Mesenteric fat pad (tissue), 1 donor: ENCODE results near the gene KRT3. TPM values are rescaled to one million over a fixed set of nuclear protein-coding genes. Genes with fewer than 3 reads are reported as not detected.

Experiments
- DNase-seq: peaks from one replicate; pipeline ENCODE4 v3.0.0-alpha.2; 2020; ENCODE audit warnings: low spot score
- long read RNA-seq: library from polyadenylated mRNA; unstranded; transcript quantifications from one replicate; pipeline ENCODE4 v2.0.0, GENCODE V29; 2020
- total RNA-seq: library from RNA; stranded (reverse); fragmentation: NEBNext Ultra II Directional; extraction: Animal tissue kit (Norgen Biotek cat#: 25700); gene quantifications from one replicate; pipeline ENCODE4 v1.2.1, GENCODE V29; 2021
- donor health status: DM: yes; HTN: yes; CAD: no.

The KRT3 gene
- total RNA-seq: not detected
- long read RNA-seq: 0 reads

- DNase-seq: no peak
These were observed at the start of gene KRT3 for GRCh38 chr12:52795694-52796428. KRT3 (minus strand) TSS chr12:52796117; CDS start chr12:52796042, 75 bp downstream.

GRCh38 chr12:52844386-52844785 lies 48.5 kb upstream of the KRT3 start:
- no peak for DNase-seq

DNA sequence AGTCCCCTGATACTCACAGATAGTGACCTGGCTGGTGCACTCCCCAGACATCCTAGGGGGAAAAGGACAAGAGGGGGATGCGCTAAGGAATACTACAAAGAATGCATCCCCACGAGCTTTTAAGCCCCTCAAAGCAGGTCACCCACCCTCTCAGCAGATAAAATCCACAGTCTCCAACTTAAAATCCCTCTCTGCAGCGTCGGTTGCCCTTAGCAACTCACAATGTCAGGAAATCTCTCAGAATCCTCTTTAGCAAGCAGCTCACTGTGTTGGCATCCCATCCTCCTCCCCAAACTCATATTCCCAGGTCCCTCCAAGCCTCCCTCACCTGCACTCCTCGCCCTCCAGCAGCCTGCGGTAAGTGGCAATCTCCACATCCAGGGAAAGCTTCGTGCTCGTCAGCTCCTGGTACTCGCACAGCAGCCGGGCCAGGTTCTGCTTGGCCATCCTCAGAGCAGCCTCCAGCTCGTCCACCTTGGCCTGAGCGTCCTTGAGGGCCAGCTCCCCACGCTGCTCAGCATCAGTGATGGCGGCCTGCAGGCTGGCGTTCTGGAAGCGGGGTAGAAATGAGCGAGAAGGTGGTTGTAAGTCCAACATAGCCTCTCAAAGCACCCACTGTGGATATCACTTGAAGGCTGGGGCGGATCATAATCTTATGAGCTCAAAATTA lies 43.7 kb upstream of the KRT3 start:
- no peak for DNase-seq

- no peak for DNase-seq
These were observed 42.9 kb upstream of the KRT3 start for GRCh38 chr12:52838609-52839435.

GRCh38 chr12:52837781-52838608 lies 42.1 kb upstream of the KRT3 start:
- DNase-seq: no peak

- no peak for DNase-seq
These were observed 41.5 kb upstream of the KRT3 start for GRCh38 chr12:52837413-52837741.

- DNase-seq: no peak
These were observed 40.8 kb upstream of the KRT3 start for GRCh38 chr12:52836491-52837412.

DNA sequence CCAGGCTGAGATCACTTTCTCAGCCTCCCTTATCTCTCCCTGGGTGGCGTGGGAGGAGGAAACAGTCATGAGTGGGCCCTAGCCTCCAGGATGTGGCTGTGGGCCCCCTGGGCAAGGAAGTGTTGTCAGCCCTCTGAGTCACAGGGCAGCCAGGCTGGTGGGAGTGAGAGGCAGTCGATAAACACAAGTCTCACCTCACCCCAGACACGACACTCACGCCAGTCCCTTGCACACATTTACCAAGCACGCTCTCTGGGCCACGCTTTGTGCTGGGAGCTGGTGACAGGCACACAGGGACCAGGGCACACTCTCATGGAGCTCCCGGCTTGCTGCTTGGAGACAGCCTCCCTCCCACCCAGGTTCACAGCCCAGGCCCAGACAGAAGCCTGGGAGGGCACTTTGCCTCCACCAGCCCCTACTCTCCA lies 40.1 kb upstream of the KRT3 start:
- no peak for DNase-seq

DNA sequence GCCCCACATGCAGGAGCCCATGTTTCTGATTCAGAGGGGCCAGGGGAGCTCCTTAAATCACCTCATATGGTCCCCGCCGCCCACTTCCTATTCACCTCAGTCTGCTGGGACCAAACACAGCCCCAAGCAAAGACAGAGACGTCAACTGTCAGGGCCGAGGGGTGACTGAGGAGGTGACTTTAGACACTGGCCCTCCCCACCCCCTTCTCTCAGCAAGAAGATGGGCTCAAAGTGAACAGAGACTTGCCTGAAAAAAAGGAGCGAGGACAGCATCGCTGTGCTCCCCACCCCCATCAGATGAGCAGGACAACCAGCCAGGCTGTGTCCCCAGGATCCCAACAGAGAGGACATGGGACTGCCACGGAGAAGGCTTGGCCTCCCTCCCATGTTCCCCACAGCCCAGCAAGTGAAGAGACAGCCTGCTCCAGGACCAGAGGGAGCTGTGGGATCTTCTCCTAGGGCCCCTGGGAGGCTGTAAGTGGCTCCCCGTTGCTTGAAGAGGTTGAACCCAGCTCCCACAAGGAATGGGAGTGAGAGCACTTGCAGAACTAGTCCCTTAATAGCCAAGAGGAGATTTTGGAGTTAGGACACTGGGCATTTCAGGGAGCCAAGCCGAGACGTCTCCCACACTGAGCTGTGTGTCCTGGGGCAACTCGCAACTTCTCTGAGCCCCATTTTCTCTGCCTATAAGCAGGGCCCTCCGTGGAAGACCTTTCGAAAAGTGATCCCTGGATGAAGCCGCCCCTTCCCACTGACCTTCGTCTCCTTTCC lies 39.5 kb upstream of the KRT3 start:
- DNase-seq: no peak

DNA sequence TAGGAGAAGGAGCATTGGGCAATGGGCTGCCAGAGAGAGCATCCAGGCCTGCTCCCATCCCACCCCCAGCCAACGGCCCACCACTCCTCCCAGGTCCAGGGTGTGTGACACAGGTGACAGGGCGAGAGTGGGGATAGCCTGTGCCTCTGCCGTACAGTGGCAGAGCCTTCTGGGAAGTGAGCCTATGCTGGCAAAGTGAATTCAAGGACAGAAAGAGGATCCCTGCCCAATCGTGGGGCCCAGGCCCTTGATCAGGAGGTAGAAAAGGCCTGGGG lies 38.7 kb upstream of the KRT3 start:
- DNase-seq: no peak

DNA sequence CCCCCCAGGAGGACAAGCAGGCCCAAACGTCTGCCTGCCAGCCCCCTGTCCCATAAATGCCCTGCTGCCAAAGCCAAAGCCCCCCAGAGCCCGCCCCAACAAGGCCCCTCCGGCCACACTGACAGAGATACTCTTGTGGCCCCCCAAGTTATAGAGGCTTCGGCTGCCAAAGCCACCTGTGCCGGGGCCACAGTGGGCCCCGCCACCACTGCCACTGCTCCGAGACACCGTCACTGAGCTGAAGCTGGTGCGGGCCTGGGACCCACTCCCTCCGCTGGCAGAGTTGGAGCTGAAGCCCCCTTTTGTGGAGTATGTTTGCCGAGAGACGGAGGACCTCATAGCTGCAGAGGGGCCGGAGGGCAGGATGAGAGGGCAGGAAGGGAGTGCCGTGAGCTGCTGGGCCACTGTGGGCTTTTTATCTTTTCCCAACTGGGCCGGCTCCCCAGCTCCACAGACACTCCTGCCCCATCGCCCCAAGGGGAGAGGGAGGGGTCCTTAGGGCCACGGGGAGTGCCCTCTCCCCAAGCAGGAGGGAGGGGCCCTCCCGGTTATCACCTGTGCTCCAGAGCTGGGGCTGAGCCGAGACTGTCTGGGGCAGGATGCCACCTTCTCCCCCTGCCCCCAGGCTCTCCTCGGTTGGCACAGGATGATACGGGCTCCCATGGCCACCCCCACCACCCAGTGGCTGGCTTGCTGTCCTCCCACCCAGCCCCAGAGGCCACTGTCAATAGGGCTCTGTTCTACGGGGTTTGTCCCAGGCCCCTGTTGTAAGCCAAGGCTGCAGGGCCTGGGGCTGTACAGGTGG lies 38.2 kb upstream of the KRT3 start, which contains the start of gene KRT79:
TSS of gene KRT79 (minus strand) at position 390 of the 805 bp plus-strand sequence. CDS start at position 339, 51 bp downstream.
- DNase-seq: no peak

- no peak for DNase-seq
These were observed 37.3 kb upstream of the KRT3 start for GRCh38 chr12:52832985-52833905.

GRCh38 chr12:52832451-52832850 lies 36.5 kb upstream of the KRT3 start:
- DNase-seq: no peak

GRCh38 chr12:52831251-52831650 lies 35.3 kb upstream of the KRT3 start:
- DNase-seq: no peak

DNA sequence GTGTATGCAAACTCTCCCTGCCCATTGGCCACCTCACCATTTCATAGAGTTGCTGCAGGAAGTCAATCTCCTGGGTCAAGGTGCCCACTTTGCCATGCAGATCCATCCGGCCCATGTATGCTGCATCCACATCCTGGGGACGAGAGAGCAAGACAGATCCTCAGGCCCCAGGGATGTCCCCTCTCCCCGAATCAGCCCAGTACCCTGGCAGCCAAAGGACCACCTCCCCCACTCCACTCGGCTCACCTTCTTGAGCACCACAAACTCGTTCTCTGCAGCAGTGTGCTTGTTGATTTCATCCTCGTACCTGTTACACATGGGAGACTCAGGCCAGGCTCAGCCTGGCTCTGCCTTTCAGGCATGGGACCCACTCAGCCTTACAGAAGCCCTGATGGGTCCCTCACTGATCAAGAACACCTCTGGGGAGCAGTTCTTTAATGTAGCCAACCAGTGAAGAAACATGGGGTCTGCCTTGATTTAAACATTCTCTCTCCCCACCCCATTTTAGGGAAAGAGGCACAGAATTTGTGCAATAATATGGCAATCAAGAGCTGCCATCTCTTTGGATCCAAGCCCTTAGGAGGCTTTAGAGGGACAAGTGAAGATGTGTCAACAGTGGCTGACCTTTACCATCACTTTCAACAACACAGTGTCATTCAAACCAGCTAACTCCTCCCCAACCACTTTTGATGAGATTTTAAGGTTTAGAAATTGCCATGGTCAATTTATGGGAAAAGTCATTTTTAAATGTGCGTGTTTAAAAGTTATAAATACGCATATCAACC lies 34.3 kb upstream of the KRT3 start:
- no peak for DNase-seq

DNA sequence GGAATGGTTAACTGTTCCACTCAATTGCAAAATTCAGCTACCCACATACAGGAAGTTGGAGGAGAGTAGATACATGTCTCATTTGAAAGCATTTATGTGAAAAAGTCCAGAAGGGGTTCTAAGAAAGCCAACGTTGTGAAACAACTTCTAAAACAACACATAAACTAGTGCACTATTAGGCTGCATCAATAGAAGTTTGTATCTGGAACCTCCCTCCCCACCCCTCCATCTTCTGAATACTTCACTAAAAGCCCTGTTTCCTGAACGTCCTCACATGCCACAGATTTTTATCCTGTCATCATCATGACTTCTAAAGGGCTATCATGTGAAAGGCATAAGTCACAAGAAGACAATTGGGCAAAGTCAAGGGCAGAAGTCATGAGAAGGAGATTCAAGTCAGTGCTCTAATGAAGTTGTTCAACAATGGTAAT lies 32.7 kb upstream of the KRT3 start:
- DNase-seq: no peak

DNA sequence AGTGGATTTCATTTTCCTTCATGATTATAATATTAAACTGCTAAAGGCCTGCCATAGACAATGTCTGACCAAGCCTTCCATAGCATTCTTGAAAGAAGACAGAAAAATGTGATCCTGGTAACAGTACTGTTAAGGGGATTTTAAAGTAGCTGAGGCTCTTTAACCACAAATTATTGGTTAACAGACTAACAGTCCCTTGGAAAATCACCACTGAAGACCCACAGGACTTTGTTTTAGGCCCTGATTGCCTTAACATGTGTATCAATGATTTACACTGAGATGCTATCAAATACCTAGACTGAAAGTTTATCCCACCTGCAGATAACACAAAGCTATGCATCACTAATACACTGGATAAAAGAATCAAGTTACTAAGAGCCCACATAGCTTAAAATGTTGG lies 32.2 kb upstream of the KRT3 start:
- no peak for DNase-seq
